ENCODE results near the gene PHTF1. TPM values are rescaled to one million over a fixed set of nuclear protein-coding genes. Genes with fewer than 3 reads are reported as not detected.

The PHTF1 gene
- total and polyA plus RNA-seq, 2 of the 4 experiments (the other 2 are of a cell fraction), result 9.6 to 13.3 TPM

DNA sequence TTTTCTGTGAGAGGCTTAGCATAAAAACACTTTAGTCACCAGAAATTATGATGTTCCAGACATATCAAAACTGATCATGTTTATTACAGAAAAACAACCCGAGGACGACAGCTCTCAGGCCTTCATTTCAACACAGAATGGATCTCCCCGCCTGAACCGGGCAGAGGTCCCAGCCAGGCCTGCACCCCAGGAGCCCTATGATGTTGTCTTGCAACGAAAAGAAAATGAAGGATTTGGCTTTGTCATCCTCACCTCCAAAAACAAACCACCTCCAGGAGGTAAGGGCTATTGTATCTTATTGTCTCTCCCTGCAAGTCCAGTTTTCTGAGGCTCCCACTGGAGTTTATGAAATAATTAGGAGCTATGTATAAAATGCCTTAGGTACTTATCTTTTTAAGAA is 105.5 kb downstream of the PHTF1 start:
- ATAC-seq (ENCODE audit: low read depth) (no peak), DNase-seq (no peak)
- no peaks in the 10 kb centered on the region for H3K36me3 ChIP-seq (ENCODE audit: control insufficient read depth, insufficient read depth, low read length)
- H3K79me1 ChIP-seq (ENCODE audit: low read depth in 1 of 2, low read length in 2 of 2), result no peaks in the 10 kb centered on the region
- WGBS, 2 experiments (ENCODE audit: extremely low coverage in 2 of 2, insufficient read length in 1 of 2), result no CpG with 5 or more reads among the region's 5 CpGs
- no peak overlapping the region for H2AK9ac ChIP-seq (replicated peaks; ENCODE audit: low read depth, low read length, poor library complexity)
- H3K4me3 ChIP-seq (ENCODE audit: insufficient read depth, low read depth, low read length), result no peak overlapping the region
- no peak overlapping the region for H3K18ac ChIP-seq (ENCODE audit: low read depth, low read length)
- H4K8ac ChIP-seq (ENCODE audit: low read depth in 2 of 2, low read length in 2 of 2), result no peak overlapping the region
- H3K4ac ChIP-seq (ENCODE audit: low read depth, low read length), result no peak overlapping the region
- H2BK5ac ChIP-seq (ENCODE audit: low read depth, low read length, poor library complexity, severe bottlenecking), result no peak overlapping the region
- H4K5ac ChIP-seq (ENCODE audit: low read depth, low read length), result no peak overlapping the region
- no peaks in the 10 kb centered on the region for H3K27me3 ChIP-seq (ENCODE audit: control insufficient read depth, insufficient read depth, low read length)
- no peaks in the 10 kb centered on the region for H3K9me1 ChIP-seq (ENCODE audit: insufficient read depth, low read length)
- POLR2A ChIA-PET (ENCODE audit: unreplicated experiment), result no interaction called here
- no TSS peak for BruUV-seq (replicated peaks)
- no peaks in the 10 kb centered on the region for H4K20me1 ChIP-seq (ENCODE audit: insufficient read depth, low read length)
- no peak overlapping the region for H3K14ac ChIP-seq (replicated peaks; ENCODE audit: low read depth, low read length)
- TF ChIP-seq, protein P1, sequence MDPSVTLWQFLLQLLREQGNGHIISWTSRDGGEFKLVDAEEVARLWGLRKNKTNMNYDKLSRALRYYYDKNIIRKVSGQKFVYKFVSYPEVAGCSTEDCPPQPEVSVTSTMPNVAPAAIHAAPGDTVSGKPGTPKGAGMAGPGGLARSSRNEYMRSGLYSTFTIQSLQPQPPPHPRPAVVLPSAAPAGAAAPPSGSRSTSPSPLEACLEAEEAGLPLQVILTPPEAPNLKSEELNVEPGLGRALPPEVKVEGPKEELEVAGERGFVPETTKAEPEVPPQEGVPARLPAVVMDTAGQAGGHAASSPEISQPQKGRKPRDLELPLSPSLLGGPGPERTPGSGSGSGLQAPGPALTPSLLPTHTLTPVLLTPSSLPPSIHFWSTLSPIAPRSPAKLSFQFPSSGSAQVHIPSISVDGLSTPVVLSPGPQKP (IDR thresholded peaks at IDR 0.05; ENCODE audit: borderline replicate concordance, low read depth, low read length), result no peak
- no peak for TF ChIP-seq NFE2L2 (IDR thresholded peaks at IDR 0.05; ENCODE audit: low read depth, low read length)
- TF ChIP-seq RAD21 (IDR thresholded peaks at IDR 0.05; ENCODE audit: low read length), result no peak
- TF ChIP-seq FOS (IDR thresholded peaks at IDR 0.05; ENCODE audit: low read depth, low read length), result no peak
- no peak overlapping the region for H2AK5ac ChIP-seq (ENCODE audit: low read depth, low read length)
- no peak overlapping the region for H3K9ac ChIP-seq (ENCODE audit: low read depth, low read length)
- no peaks in the 10 kb centered on the region for H3K4me1 ChIP-seq (ENCODE audit: control insufficient read depth, insufficient read depth, low read length)
- H2AFZ ChIP-seq (replicated peaks; ENCODE audit: low read length, poor library complexity), result no peak overlapping the region
- H3K9me3 ChIP-seq (ENCODE audit: control insufficient read depth, insufficient read depth, low read length), result no peaks in the 10 kb centered on the region
- no peak overlapping the region for H3K23ac ChIP-seq (ENCODE audit: low read depth, low read length)
- dilution Hi-C loops (cut with HindIII; ENCODE audit: low sequenced_read_pairs, unreplicated experiment) (no loop called here), in situ Hi-C loops (cut with MboI; ENCODE audit: low sequenced_read_pairs) (loop anchor here (10.0 kb wide), 1 partner anchor 269 kb away; no protein-coding TSS in a partner anchor), intact Hi-C loops (cut with micrococcal nuclease) (no loop called here)
- no peak overlapping the region for H2BK120ac ChIP-seq (ENCODE audit: low read depth, low read length)
- H2BK20ac ChIP-seq (ENCODE audit: low read depth, low read length), result no peak overlapping the region
- CTCF ChIA-PET, result interaction anchor here (1.5 kb wide), 1 partner anchor 8 kb away, joined by 3 read pairs; no protein-coding TSS in a partner anchor
- H2BK15ac ChIP-seq (ENCODE audit: low read depth, low read length), result no peak overlapping the region
- no peak overlapping the region for H3K56ac ChIP-seq (ENCODE audit: extremely low read depth, insufficient read depth, low read length)
- H3K27ac ChIP-seq (ENCODE audit: insufficient read depth, low read length), result no peak overlapping the region
- H4K91ac ChIP-seq (ENCODE audit: insufficient read depth, low read depth, low read length), result no peak overlapping the region
- no peak overlapping the region for H3K4me2 ChIP-seq (ENCODE audit: low read depth, low read length)
